ENCODE measurements around the gene FAM20C. TPM values are rescaled to one million over a fixed set of nuclear protein-coding genes. Genes with fewer than 3 reads are reported as not detected.

Gene FAM20C
- total and polyA plus RNA-seq, 3 experiments from 2014 or later: 3.2 to 3.6 TPM; not detected in 1

DNA sequence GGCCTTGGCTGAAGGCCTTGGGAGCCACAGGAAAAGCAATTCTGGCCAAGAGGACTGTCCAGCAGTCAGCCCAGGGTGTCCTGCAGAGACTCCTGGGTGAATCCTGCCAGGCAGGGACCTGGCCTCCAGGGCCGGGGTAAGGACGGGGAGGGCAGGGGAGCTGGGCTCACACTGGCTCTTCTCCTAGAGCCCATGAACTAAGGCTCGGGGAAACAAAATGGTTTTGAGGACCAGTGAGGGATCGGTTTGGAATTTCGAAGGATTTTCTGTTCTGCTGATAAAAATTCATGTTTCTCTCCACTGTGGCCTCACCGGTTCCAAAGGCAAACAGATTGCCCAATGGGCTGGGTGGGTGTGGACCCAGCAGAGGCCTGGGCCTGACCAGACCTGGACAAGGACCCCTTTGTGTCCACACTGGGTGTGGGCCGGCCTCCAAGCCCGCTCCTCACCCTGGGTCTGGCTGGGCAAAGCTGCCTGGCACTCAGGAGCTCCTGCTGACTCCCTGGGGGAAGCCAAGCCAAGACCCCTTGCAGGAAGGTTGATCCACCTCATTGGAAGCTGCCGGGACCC lies 27.3 kb downstream of the FAM20C start:
- Histone ChIP-seq H3K4me1 (ENCODE audit: insufficient read depth, low read length) (no peaks in the 10 kb centered on the region), H3K4me3 (ENCODE audit: low read length) (no peak overlapping the region), H3K27me3 (ENCODE audit: insufficient read depth, low read length, poor library complexity, severe bottlenecking) (no peaks in the 10 kb centered on the region), H3K9me3 (ENCODE audit: low read length) (no peaks in the 10 kb centered on the region), H3K27ac (ENCODE audit: low read depth, low read length) (no peak overlapping the region), H3K36me3 (ENCODE audit: insufficient read depth, low read length) (no peaks in the 10 kb centered on the region)
- H3K27me3 Mint-ChIP-seq: peaks cover 0 to 2% of the 10 kb centered on the region in 2 donors
- CTCF ChIA-PET: no interaction called here
- no peaks in the 10 kb centered on the region for H3K9me3 Mint-ChIP-seq
- no peak overlapping the region for H3K4me3 Mint-ChIP-seq
- no peak for DNase-seq
- H3K4me1 Mint-ChIP-seq: no peaks in the 10 kb centered on the region
- no peaks in the 10 kb centered on the region for H3K36me3 Mint-ChIP-seq
- POLR2A ChIA-PET: no interaction called here
- H3K27ac Mint-ChIP-seq: no peak overlapping the region

DNA sequence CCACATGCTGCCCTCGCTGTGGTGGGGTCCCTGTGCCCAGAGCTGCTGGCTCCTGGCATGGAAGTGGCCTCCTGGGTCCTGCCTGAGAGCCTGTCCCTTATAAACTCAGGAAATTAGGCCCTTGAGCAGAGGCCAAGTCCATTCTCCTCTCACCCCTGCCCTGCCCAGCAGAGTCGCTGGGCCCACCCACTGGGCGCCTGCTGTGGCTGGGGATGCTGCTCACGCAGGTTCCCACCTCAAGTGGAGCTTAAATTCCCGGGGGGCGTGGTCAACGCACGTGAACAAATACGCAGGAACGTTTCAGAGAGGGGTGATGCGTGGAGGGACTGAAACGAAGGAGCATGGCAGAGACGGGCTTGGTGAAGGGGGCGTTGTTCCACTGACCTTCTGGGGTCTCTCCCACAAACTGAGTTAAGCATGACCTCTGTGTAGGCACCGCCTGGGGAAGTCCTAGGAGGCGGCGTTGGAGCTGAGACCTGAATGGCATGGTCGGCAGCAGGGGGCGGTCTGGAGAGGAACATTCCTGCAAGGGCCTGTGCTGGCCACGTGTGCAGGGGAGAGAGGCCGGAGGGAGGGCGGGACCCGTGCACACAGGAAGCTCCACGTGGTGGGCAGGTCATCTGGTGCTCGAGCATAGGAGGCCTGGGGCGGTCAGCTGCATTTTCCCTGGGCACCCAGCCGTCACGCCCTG lies 27.9 kb downstream of the FAM20C start:
- POLR2A ChIA-PET: no interaction called here
- H3K9me3 Mint-ChIP-seq: no peaks in the 10 kb centered on the region

DNA sequence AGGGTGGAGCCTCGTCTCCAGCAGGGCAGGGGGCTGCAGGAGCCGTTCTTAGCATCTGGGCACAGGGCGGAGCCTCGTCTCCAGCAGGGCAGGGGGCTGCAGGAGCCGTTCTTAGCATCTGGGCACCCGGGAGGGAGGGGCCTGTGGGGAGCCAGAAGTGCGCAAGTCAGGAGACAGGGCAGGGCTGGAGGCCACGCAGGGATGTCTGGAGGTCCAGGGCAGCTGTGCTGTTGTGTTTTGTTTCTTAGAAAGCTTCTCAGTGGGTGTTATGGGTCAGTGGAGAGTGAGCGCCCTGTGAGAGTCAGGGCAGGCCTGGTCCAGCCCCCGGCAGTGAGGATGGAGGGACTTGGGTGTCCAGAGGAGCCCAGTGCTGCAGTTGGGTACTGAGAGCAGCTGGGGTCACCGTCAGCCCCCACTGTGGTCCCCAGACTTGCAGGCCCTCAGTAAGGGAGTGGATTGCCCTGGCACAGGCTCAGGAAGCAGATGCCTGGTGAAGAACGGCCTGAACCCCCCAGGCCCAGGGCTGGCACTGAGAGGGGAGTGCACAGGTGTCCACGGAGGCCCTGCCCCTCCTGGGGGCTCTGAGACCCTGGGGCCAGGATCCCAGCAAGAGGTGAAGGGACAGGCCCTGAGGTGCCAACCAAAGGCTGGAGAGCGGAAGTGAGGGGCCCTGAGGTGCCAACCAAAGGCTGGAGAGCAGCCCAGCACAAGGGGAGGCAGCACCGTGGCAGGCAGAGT lies 29.8 kb downstream of the FAM20C start:
- no peak overlapping the region for H3K27ac Mint-ChIP-seq
- Histone ChIP-seq H3K27ac (ENCODE audit: low read depth, low read length) (no peak overlapping the region), H3K4me1 (ENCODE audit: insufficient read depth, low read length) (no peaks in the 10 kb centered on the region), H3K4me3 (ENCODE audit: low read length) (no peak overlapping the region), H3K9me3 (ENCODE audit: low read length) (no peaks in the 10 kb centered on the region), H3K27me3 (ENCODE audit: insufficient read depth, low read length, poor library complexity, severe bottlenecking) (no peaks in the 10 kb centered on the region), H3K36me3 (ENCODE audit: insufficient read depth, low read length) (no peaks in the 10 kb centered on the region)
- H3K4me1 Mint-ChIP-seq: no peaks in the 10 kb centered on the region
- no peaks in the 10 kb centered on the region for H3K36me3 Mint-ChIP-seq
- ChIA-PET CTCF (no interaction called here), POLR2A (no interaction called here)
- no peak for DNase-seq
- H3K4me3 Mint-ChIP-seq: no peak overlapping the region
- no peaks in the 10 kb centered on the region for H3K9me3 Mint-ChIP-seq
- H3K27me3 Mint-ChIP-seq: peaks cover 0 to 2% of the 10 kb centered on the region in 2 donors

More for the DNA sequence above, 27.9 kb downstream of the FAM20C start:
- Histone ChIP-seq H3K27ac (ENCODE audit: low read depth, low read length) (no peak overlapping the region), H3K36me3 (ENCODE audit: insufficient read depth, low read length) (no peaks in the 10 kb centered on the region), H3K27me3 (ENCODE audit: insufficient read depth, low read length, poor library complexity, severe bottlenecking) (no peaks in the 10 kb centered on the region), H3K9me3 (ENCODE audit: low read length) (no peaks in the 10 kb centered on the region), H3K4me1 (ENCODE audit: insufficient read depth, low read length) (no peaks in the 10 kb centered on the region), H3K4me3 (ENCODE audit: low read length) (no peak overlapping the region)
- Mint-ChIP-seq H3K27ac (no peak overlapping the region), H3K4me3 (no peak overlapping the region), H3K4me1 (no peaks in the 10 kb centered on the region), H3K36me3 (no peaks in the 10 kb centered on the region), H3K27me3 (peaks cover 0 to 2% of the 10 kb centered on the region in 2 donors)
- DNase-seq: no peak
- CTCF ChIA-PET: no interaction called here

DNA sequence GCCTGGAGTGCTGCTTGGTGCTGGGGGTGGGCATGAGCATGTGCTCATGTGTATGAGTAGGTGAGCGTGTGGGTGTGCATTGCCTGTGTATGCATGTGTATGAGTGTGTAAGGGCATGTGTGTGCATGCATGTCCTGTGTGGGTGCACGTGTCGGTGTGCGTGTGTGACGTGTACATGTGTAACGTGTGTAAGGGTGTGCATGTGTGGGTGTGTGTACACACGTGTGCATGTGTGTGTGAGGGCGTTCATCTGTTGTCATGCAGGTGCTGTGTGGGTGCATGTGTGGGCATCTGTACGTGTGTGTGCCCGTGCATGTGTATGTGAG lies 30.3 kb downstream of the FAM20C start:
- Histone ChIP-seq H3K36me3 (ENCODE audit: insufficient read depth, low read length) (no peaks in the 10 kb centered on the region), H3K27me3 (ENCODE audit: insufficient read depth, low read length, poor library complexity, severe bottlenecking) (no peaks in the 10 kb centered on the region), H3K9me3 (ENCODE audit: low read length) (no peaks in the 10 kb centered on the region), H3K4me3 (ENCODE audit: low read length) (no peak overlapping the region), H3K27ac (ENCODE audit: low read depth, low read length) (no peak overlapping the region), H3K4me1 (ENCODE audit: insufficient read depth, low read length) (no peaks in the 10 kb centered on the region)
- POLR2A ChIA-PET: no interaction called here
- no peak for DNase-seq
- no peak overlapping the region for H3K4me3 Mint-ChIP-seq
- no peaks in the 10 kb centered on the region for H3K36me3 Mint-ChIP-seq
- H3K27me3 Mint-ChIP-seq: peaks cover 0 to 2% of the 10 kb centered on the region in 2 donors
- H3K9me3 Mint-ChIP-seq: no peaks in the 10 kb centered on the region
- CTCF ChIA-PET: no interaction called here
- no peaks in the 10 kb centered on the region for H3K4me1 Mint-ChIP-seq
- peak overlapping the region in 1 of 8 donors; percentile 33 for H3K27ac Mint-ChIP-seq

DNA sequence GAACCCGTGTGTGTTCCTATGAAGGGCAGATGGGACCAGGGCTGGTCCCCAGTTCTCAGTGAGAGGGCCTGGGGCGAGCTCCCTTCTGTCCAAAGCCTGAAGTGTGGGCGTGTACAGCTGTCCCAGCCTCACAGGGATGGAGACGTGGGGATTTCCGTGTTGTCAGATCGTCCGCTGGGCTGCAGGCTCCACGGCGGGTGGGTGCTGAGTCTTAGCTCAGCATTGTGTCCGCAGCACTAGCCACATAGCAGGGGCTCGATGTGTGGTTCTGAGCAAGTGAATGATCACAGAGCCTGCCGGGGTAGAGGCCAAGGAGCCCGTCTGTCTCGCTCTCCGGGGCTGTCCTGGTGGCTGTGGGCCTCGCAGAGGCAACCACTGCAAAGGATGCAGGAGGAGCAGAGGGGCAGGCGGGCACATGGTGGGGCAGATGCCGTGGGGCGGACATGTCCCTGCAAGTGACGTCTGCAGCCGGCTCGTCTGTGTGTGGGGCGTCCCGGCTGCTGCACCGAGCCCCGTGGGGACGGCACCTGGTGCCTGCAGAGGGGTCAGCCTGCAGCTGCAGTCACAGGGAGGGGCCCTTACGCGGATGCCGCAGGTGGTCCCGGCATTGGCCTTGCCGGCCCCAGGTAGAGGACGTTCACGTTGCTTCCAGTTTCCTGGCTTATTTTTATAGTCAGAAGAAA lies 30.9 kb downstream of the FAM20C start:
- Mint-ChIP-seq H3K36me3 (no peaks in the 10 kb centered on the region), H3K9me3 (no peaks in the 10 kb centered on the region), H3K4me3 (no peak overlapping the region), H3K27ac (no peak overlapping the region), H3K27me3 (peaks cover 0 to 2% of the 10 kb centered on the region in 2 donors), H3K4me1 (no peaks in the 10 kb centered on the region)
- no peaks in the 10 kb centered on the region for H3K36me3 ChIP-seq (ENCODE audit: insufficient read depth, low read length)
- H3K4me1 ChIP-seq (ENCODE audit: insufficient read depth, low read length): no peaks in the 10 kb centered on the region
- POLR2A ChIA-PET: no interaction called here
- no peak overlapping the region for H3K27ac ChIP-seq (ENCODE audit: low read depth, low read length)
- no peak overlapping the region for H3K4me3 ChIP-seq (ENCODE audit: low read length)
- no peaks in the 10 kb centered on the region for H3K9me3 ChIP-seq (ENCODE audit: low read length)
- DNase-seq: no peak
- H3K27me3 ChIP-seq (ENCODE audit: insufficient read depth, low read length, poor library complexity, severe bottlenecking): no peaks in the 10 kb centered on the region
- CTCF ChIA-PET: no interaction called here

DNA sequence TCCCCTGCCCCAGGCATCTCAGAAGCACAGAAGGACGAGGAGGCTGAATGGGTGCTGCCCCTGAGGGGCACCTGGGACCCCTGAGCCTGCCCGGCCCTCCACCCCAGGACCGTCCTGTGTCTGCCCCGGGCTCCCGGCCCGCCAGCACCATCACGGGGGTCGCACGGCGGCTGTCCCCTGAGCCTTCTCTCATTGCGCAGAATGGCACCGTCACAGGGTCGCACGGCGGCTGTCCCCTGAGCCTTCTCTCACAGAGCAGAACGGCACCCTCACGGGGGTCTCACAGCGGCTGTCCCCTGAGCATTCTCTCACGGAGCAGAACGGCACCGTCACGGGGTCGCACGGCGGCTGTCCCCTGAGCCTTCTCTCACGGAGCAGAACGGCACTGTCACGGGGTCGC lies 31.5 kb downstream of the FAM20C start:
- H3K36me3 ChIP-seq (ENCODE audit: insufficient read depth, low read length): no peaks in the 10 kb centered on the region
- no peaks in the 10 kb centered on the region for H3K9me3 Mint-ChIP-seq
- no peak overlapping the region for H3K27ac ChIP-seq (ENCODE audit: low read depth, low read length)
- H3K4me1 Mint-ChIP-seq: no peaks in the 10 kb centered on the region
- ChIA-PET POLR2A (no interaction called here), CTCF (no interaction called here)
- no peaks in the 10 kb centered on the region for H3K9me3 ChIP-seq (ENCODE audit: low read length)
- H3K4me3 ChIP-seq (ENCODE audit: low read length): no peak overlapping the region
- no peak overlapping the region for H3K27ac Mint-ChIP-seq
- no peaks in the 10 kb centered on the region for H3K27me3 ChIP-seq (ENCODE audit: insufficient read depth, low read length, poor library complexity, severe bottlenecking)
- DNase-seq: no peak
- H3K27me3 Mint-ChIP-seq: peaks cover 0 to 2% of the 10 kb centered on the region in 2 donors
- no peak overlapping the region for H3K4me3 Mint-ChIP-seq
- H3K4me1 ChIP-seq (ENCODE audit: insufficient read depth, low read length): no peaks in the 10 kb centered on the region
- no peaks in the 10 kb centered on the region for H3K36me3 Mint-ChIP-seq

DNA sequence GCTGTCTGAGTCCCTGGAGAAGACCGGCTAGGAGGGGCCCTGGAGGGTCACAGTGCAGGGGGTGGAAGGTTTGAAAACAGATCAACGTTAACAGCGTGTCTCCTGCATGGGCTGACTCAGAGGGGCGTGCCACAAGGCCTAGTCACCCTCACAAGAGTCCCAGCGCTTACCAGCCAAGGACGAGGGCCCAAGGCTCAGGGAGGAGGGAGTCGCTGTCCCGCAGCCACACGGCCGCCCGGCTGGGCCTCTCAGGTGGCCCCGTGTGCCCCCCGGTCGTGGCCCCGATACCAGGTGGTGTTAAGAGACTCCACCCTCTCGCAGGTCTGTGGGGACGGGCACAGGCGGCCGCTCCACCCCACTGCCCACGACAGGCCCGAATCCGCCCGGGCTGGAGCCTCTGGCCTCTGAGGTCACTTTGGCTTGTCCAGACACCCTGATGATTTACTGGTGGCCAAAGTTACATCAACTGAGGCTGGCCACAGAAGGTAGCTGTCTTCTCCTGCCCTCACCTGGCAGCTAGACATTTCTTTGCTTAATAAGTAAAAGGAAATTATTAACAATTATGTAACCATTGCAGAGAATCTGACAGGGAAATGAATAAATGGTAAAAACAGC lies 34.0 kb downstream of the FAM20C start:
- CTCF ChIA-PET: no interaction called here
- DNase-seq: no peak
- Histone ChIP-seq H3K27ac (ENCODE audit: low read depth, low read length) (no peak overlapping the region), H3K4me1 (ENCODE audit: insufficient read depth, low read length) (no peaks in the 10 kb centered on the region), H3K9me3 (ENCODE audit: low read length) (no peaks in the 10 kb centered on the region), H3K4me3 (ENCODE audit: low read length) (no peak overlapping the region), H3K36me3 (ENCODE audit: insufficient read depth, low read length) (no peaks in the 10 kb centered on the region), H3K27me3 (ENCODE audit: insufficient read depth, low read length, poor library complexity, severe bottlenecking) (no peaks in the 10 kb centered on the region)
- POLR2A ChIA-PET: no interaction called here
- H3K36me3 Mint-ChIP-seq: no peaks in the 10 kb centered on the region
- H3K9me3 Mint-ChIP-seq: no peaks in the 10 kb centered on the region
- H3K4me1 Mint-ChIP-seq: no peaks in the 10 kb centered on the region
- no peak overlapping the region for H3K4me3 Mint-ChIP-seq
- H3K27ac Mint-ChIP-seq: no peak overlapping the region
- peaks cover 2 to 9% of the 10 kb centered on the region in 2 donors for H3K27me3 Mint-ChIP-seq

DNA sequence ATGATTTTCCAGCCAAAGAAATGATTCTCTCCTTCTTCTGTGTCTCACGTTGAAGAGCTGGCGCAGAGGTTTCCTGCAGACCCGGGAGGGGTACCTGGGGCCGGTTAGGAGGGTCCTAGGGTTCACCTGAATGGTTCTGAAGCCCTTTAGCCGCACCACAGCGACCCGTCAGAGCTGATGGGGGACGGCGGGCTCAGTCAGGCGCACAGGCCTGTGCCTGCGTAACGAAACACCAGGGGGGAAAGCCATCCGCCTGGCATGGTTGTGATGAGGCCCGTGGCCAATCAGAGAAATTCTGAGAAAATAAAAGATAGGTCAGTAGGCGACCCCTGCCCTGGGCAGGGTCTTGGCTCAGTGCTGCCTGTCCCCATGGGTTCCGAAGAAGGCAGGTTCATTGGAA lies 35.6 kb downstream of the FAM20C start:
- Histone ChIP-seq H3K4me1 (ENCODE audit: insufficient read depth, low read length) (no peaks in the 10 kb centered on the region), H3K4me3 (ENCODE audit: low read length) (no peak overlapping the region), H3K27me3 (ENCODE audit: insufficient read depth, low read length, poor library complexity, severe bottlenecking) (no peaks in the 10 kb centered on the region), H3K27ac (ENCODE audit: low read depth, low read length) (no peak overlapping the region), H3K9me3 (ENCODE audit: low read length) (no peaks in the 10 kb centered on the region), H3K36me3 (ENCODE audit: insufficient read depth, low read length) (no peaks in the 10 kb centered on the region)
- Mint-ChIP-seq H3K36me3 (no peaks in the 10 kb centered on the region), H3K4me1 (no peaks in the 10 kb centered on the region), H3K27ac (no peak overlapping the region), H3K4me3 (no peak overlapping the region), H3K9me3 (no peaks in the 10 kb centered on the region), H3K27me3 (peaks cover 2 to 9% of the 10 kb centered on the region in 2 donors)
- no peak for DNase-seq
- ChIA-PET CTCF (no interaction called here), POLR2A (no interaction called here)
